Gastroesophageal sphincter (tissue), 3 donors: Measurements from ENCODE around the gene APCDD1L.

ENCODE experiments used
- CTCF ChIP-seq, 4 experiments: fragments of 200-600 bp in 2 of 4; fragments of 450-650 bp in 2 of 4; sonication (generic) in 1 of 4; IDR thresholded peaks; one replicate each; pipeline ENCODE4 v1.5.1; 2017 to 2019; ENCODE audit warnings: antibody characterized with exemption in 4 of 4, mild to moderate bottlenecking in 2 of 4, moderate library complexity in 2 of 4
- EP300 ChIP-seq: sonication (generic); formaldehyde crosslinking; IDR thresholded peaks from one replicate; pipeline ENCODE4 v1.6.1; 2017; ENCODE audit warnings: antibody characterized with exemption, mild to moderate bottlenecking

GRCh38 chr20:58508762-58509395 lies 6.3 kb downstream of the APCDD1L start:
- no peak for TF ChIP-seq CTCF (IDR thresholded peaks at IDR 0.05)
- no peak for TF ChIP-seq EP300
